ENCODE measurements around the gene ABCC2. TPM values are rescaled to one million over a fixed set of nuclear protein-coding genes. Genes with fewer than 3 reads are reported as not detected.

The ABCC2 gene
- total and polyA plus RNA-seq, 2 donors (not counting 1 experiment from before 2014, with no cell fraction given) = 0.17 to 0.66 TPM

GRCh38 chr10:99770408-99771045, 11.9 kb upstream of the ABCC2 start:
- Histone ChIP-seq H3K4me2 (ENCODE audit: extremely low read depth, insufficient read depth, low read length) (no peak overlapping the region), H3K79me2 (ENCODE audit: control insufficient read depth, insufficient read depth, low read length) (no peaks in the 10 kb centered on the region), H2AFZ (ENCODE audit: low read length) (no peak overlapping the region), H4K20me1 (ENCODE audit: control insufficient read depth, extremely low read depth, insufficient read depth, low read length) (no peaks in the 10 kb centered on the region), H3K9ac (ENCODE audit: insufficient read depth, low read length) (no peak overlapping the region), H3K4me3 (replicated peaks in 1 of 4; ENCODE audit: control extremely low read depth in 1 of 4, insufficient read depth in 1 of 4, low read depth in 3 of 4, low read length in 4 of 4) (no peak overlapping the region), H3K4me1 (ENCODE audit: control insufficient read depth, extremely low read depth, insufficient read depth, low read length) (peaks cover 3% of the 10 kb centered on the region), H3K27ac (ENCODE audit: insufficient read depth, low read length) (no peak overlapping the region), H3K36me3 (ENCODE audit: control insufficient read depth, insufficient read depth, low read length) (no peaks in the 10 kb centered on the region), H3K9me3 (ENCODE audit: control insufficient read depth, insufficient read depth, low read depth, low read length) (no peaks in the 10 kb centered on the region), H3K27me3 (ENCODE audit: control insufficient read depth, insufficient read depth, low read length) (no peaks in the 10 kb centered on the region)
- TF ChIP-seq EZH2 (IDR thresholded peaks at IDR 0.05; ENCODE audit: low read length, missing control alignments) = no peak
- no peak for TF ChIP-seq CTCF (conservative IDR thresholded peaks at IDR 0.05 in 1 of 2, IDR thresholded peaks at IDR 0.05 in 1 of 2; ENCODE audit: low read depth in 1 of 2, low read length in 2 of 2)
- DNase-seq (ENCODE audit: low read depth in 2 of 2) = no peak

GRCh38 chr10:99775850-99776249, 6.6 kb upstream of the ABCC2 start:
- Histone ChIP-seq H4K20me1 (ENCODE audit: control insufficient read depth, extremely low read depth, insufficient read depth, low read length) (no peaks in the 10 kb centered on the region), H2AFZ (ENCODE audit: low read length) (no peak overlapping the region), H3K4me1 (ENCODE audit: control insufficient read depth, extremely low read depth, insufficient read depth, low read length) (peaks cover 18% of the 10 kb centered on the region), H3K4me3 (replicated peaks in 1 of 4; ENCODE audit: control extremely low read depth in 1 of 4, insufficient read depth in 1 of 4, low read depth in 3 of 4, low read length in 4 of 4) (no peak overlapping the region), H3K9me3 (ENCODE audit: control insufficient read depth, insufficient read depth, low read depth, low read length) (no peaks in the 10 kb centered on the region), H3K27me3 (ENCODE audit: control insufficient read depth, insufficient read depth, low read length) (no peaks in the 10 kb centered on the region), H3K36me3 (ENCODE audit: control insufficient read depth, insufficient read depth, low read length) (no peaks in the 10 kb centered on the region), H3K4me2 (ENCODE audit: extremely low read depth, insufficient read depth, low read length) (peak overlapping the region; percentile 34), H3K9ac (ENCODE audit: insufficient read depth, low read length) (no peak overlapping the region), H3K27ac (ENCODE audit: insufficient read depth, low read length) (peak overlapping the region; percentile 55), H3K79me2 (ENCODE audit: control insufficient read depth, insufficient read depth, low read length) (no peaks in the 10 kb centered on the region)
- no peak for TF ChIP-seq CTCF (conservative IDR thresholded peaks at IDR 0.05 in 1 of 2, IDR thresholded peaks at IDR 0.05 in 1 of 2; ENCODE audit: low read depth in 1 of 2, low read length in 2 of 2)
- no peak for TF ChIP-seq EZH2 (IDR thresholded peaks at IDR 0.05; ENCODE audit: low read length, missing control alignments)
- DNase-seq (ENCODE audit: low read depth in 2 of 2) = peak; percentile 90

- H3K9me3 ChIP-seq (ENCODE audit: control insufficient read depth, insufficient read depth, low read depth, low read length) = no peaks in the 10 kb centered on the region
- H3K4me3 ChIP-seq (replicated peaks in 1 of 4; ENCODE audit: control extremely low read depth in 1 of 4, insufficient read depth in 1 of 4, low read depth in 3 of 4, low read length in 4 of 4) = no peak overlapping the region
- H2AFZ ChIP-seq (ENCODE audit: low read length) = no peak overlapping the region
- no peaks in the 10 kb centered on the region for H3K36me3 ChIP-seq (ENCODE audit: control insufficient read depth, insufficient read depth, low read length)
- no peaks in the 10 kb centered on the region for H3K79me2 ChIP-seq (ENCODE audit: control insufficient read depth, insufficient read depth, low read length)
- TF ChIP-seq CTCF (conservative IDR thresholded peaks at IDR 0.05 in 1 of 2, IDR thresholded peaks at IDR 0.05 in 1 of 2; ENCODE audit: low read depth in 1 of 2, low read length in 2 of 2) (no peak), EZH2 (IDR thresholded peaks at IDR 0.05; ENCODE audit: low read length, missing control alignments) (no peak)
- H3K4me2 ChIP-seq (ENCODE audit: extremely low read depth, insufficient read depth, low read length) = no peak overlapping the region
- DNase-seq (ENCODE audit: low read depth in 2 of 2) = no peak
- H3K27me3 ChIP-seq (ENCODE audit: control insufficient read depth, insufficient read depth, low read length) = no peaks in the 10 kb centered on the region
- no peaks in the 10 kb centered on the region for H4K20me1 ChIP-seq (ENCODE audit: control insufficient read depth, extremely low read depth, insufficient read depth, low read length)
- H3K27ac ChIP-seq (ENCODE audit: insufficient read depth, low read length) = no peak overlapping the region
- H3K4me1 ChIP-seq (ENCODE audit: control insufficient read depth, extremely low read depth, insufficient read depth, low read length) = peaks cover 18% of the 10 kb centered on the region
- H3K9ac ChIP-seq (ENCODE audit: insufficient read depth, low read length) = no peak overlapping the region
Observed at GRCh38 chr10:99777918-99778714, 4.3 kb upstream of the ABCC2 start.
